ENCODE measurements around the gene BNIP5. TPM values are rescaled to one million over a fixed set of nuclear protein-coding genes. Genes with fewer than 3 reads are reported as not detected.

The BNIP5 gene
- total RNA-seq, 4 donors from 2014 or later = not detected

- intact Hi-C loops (cut with DNase I) = no loop called here
- Histone ChIP-seq H3K36me3 (no peaks in the 10 kb centered on the region), H3K27me3 (peaks cover 0 to 3% (median 0%) of the 10 kb centered on the region in 4 donors), H3K27ac (no peak overlapping the region), H3K9me3 (no peaks in the 10 kb centered on the region), H3K4me1 (peaks cover 5 to 13% (median 6%) of the 10 kb centered on the region in 3 donors), H3K4me3 (no peak overlapping the region)
- WGBS, 2 donors = 76 to 80% methylated on average over 7 of the region's 7 CpGs
- DNase-seq = no peak
- TF ChIP-seq POLR2A (IDR thresholded peaks at IDR 0.05) (no peak), CTCF (IDR thresholded peaks at IDR 0.05) (no peak)
These were observed 39.2 kb downstream of the BNIP5 start for GRCh38 chr6:36297511-36297910.

GRCh38 chr6:36297051-36297450 lies 39.6 kb downstream of the BNIP5 start:
- Histone ChIP-seq H3K9me3 (no peaks in the 10 kb centered on the region), H3K27me3 (peaks cover 0 to 3% (median 0%) of the 10 kb centered on the region in 4 donors), H3K4me1 (peaks cover 2 to 8% (median 4%) of the 10 kb centered on the region in 3 donors), H3K27ac (no peak overlapping the region), H3K36me3 (no peaks in the 10 kb centered on the region), H3K4me3 (no peak overlapping the region)
- no peak for DNase-seq
- 88 to 98% methylated on average over 5 to 6 of the region's 6 CpGs for WGBS, 2 donors
- TF ChIP-seq CTCF (IDR thresholded peaks at IDR 0.05) (no peak), POLR2A (IDR thresholded peaks at IDR 0.05) (no peak)
- intact Hi-C loops (cut with DNase I) = no loop called here

- H3K4me3 ChIP-seq = no peak overlapping the region
- DNase-seq = no peak
- H3K4me1 ChIP-seq = peaks cover 0 to under 1% (median 0%) of the 10 kb centered on the region in 3 donors
- H3K27me3 ChIP-seq = peaks cover 0 to 6% (median 0%) of the 10 kb centered on the region in 4 donors
- no peak overlapping the region for H3K27ac ChIP-seq
- 16 to 21% methylated on average over 1 of the region's 1 CpG for WGBS, 2 donors
- intact Hi-C loops (cut with DNase I) = no loop called here
- no peaks in the 10 kb centered on the region for H3K36me3 ChIP-seq
- H3K9me3 ChIP-seq = no peaks in the 10 kb centered on the region
- TF ChIP-seq POLR2A (IDR thresholded peaks at IDR 0.05) (no peak), CTCF (IDR thresholded peaks at IDR 0.05) (no peak)
These were observed 40.4 kb downstream of the BNIP5 start for GRCh38 chr6:36296240-36296639.

GRCh38 chr6:36292170-36292569 lies 44.5 kb downstream of the BNIP5 start:
- intact Hi-C loops (cut with DNase I) = no loop called here
- H3K27ac ChIP-seq = no peak overlapping the region
- H3K9me3 ChIP-seq = no peaks in the 10 kb centered on the region
- peaks cover 0 to 14% (median 0%) of the 10 kb centered on the region in 4 donors for H3K27me3 ChIP-seq
- H3K36me3 ChIP-seq = no peaks in the 10 kb centered on the region
- H3K4me3 ChIP-seq = no peak overlapping the region
- no peak for TF ChIP-seq CTCF (IDR thresholded peaks at IDR 0.05)
- no peak for TF ChIP-seq POLR2A (IDR thresholded peaks at IDR 0.05)
- no peaks in the 10 kb centered on the region for H3K4me1 ChIP-seq
- DNase-seq = no peak
- WGBS, 2 donors = 73 to 83% methylated on average over 6 of the region's 6 CpGs

- Histone ChIP-seq H3K4me1 (no peaks in the 10 kb centered on the region), H3K9me3 (no peaks in the 10 kb centered on the region), H3K4me3 (no peak overlapping the region), H3K27me3 (peaks cover 0 to 26% (median 0%) of the 10 kb centered on the region in 4 donors), H3K27ac (no peak overlapping the region), H3K36me3 (no peaks in the 10 kb centered on the region)
- DNase-seq = no peak
- no peak for TF ChIP-seq POLR2A (IDR thresholded peaks at IDR 0.05)
- no peak for TF ChIP-seq CTCF (IDR thresholded peaks at IDR 0.05)
- intact Hi-C loops (cut with DNase I) = no loop called here
- WGBS, 2 donors = 64 to 79% methylated on average over 7 to 10 of the region's 23 CpGs
These were observed 45.7 kb downstream of the BNIP5 start for GRCh38 chr6:36290668-36291620.

Data from esophagus squamous epithelium (tissue), 5 donors.